ENCODE measurements around the gene MYO1D. TPM values are rescaled to one million over a fixed set of nuclear protein-coding genes. Genes with fewer than 3 reads are reported as not detected.
A peak's percentile ranks its signal among the peaks of the same experiment; 100 is the strongest.

MYO1D gene
- total RNA-seq, 2 experiments from 2014 or later: 8.7 to 8.8 TPM

DNA sequence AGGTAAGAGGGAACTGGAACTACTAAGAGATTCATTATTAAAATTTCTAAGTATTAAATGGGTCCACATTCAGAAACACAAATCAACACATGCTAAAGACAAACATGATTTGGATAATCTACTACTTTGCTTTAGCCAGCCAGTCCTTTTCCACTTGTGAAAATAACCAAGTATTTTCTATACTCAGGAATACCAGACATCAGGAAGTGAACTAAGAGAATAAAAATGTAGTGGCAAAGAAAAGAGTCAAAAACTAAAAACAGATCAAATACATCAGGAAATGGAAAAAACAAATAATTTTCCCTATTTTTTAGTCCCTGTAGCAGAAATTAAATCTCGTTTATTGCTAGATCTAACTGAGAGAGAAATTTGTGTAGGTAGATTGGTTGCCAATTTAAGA is 78.0 kb downstream of the MYO1D start:
- no peak overlapping the region for H3K4me3 Mint-ChIP-seq
- POLR2A ChIA-PET: no interaction called here
- H3K4me1 Mint-ChIP-seq: no peaks in the 10 kb centered on the region
- no peak for DNase-seq
- no peaks in the 10 kb centered on the region for H3K36me3 Mint-ChIP-seq (ENCODE audit: low read depth)
- no peak for ATAC-seq
- CTCF ChIA-PET: interaction anchor here (0.6 to 2.4 kb wide), 5 partner anchors 16 to 107 kb away, joined by 3 to 7 read pairs (median 3); no protein-coding TSS in a partner anchor
- H3K27ac Mint-ChIP-seq: no peak overlapping the region
- H3K27me3 Mint-ChIP-seq: no peaks in the 10 kb centered on the region
- H3K9me3 Mint-ChIP-seq (ENCODE audit: low read depth): no peaks in the 10 kb centered on the region
- intact Hi-C loops (cut with DNase I, micrococcal nuclease): no loop called here

DNA sequence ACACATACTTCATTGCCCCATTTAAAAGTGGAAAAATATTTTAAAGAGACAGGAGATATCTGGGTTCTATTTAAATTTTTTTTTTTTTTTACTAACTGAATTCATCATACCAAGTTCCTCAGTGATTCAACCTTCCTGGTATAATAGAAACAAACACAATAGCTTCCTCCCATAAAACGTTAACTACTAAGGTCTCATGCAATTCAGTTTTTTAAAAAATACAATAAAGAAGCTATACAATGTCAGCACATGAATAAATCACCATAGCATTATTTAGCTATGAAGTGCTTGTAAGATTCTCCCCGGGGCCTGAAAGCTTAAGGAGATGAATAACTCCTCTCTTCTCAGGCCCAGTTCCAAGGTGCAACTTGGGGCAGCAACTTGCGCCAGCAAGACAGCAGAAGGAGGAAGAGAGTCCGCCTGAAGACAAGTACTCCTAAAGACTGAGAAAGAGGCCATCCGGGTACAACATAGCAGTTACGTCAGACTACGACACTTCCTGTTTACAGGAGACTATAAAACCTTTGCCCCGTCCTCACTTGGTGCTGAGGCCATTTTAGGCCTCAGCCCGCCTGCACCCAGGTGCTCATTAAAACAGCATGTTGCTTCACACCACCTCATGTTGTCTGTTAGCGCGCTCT is 81.5 kb downstream of the MYO1D start:
- H3K4me3 Mint-ChIP-seq: no peak overlapping the region
- H3K36me3 Mint-ChIP-seq (ENCODE audit: low read depth): no peaks in the 10 kb centered on the region
- ATAC-seq (no peak), DNase-seq (no peak)
- no peaks in the 10 kb centered on the region for H3K4me1 Mint-ChIP-seq
- CTCF ChIA-PET: interaction anchor here (0.7 to 2.5 kb wide), 5 partner anchors 10 to 141 kb away, joined by 3 to 8 read pairs (median 3); partner anchors contain the start of gene MYO1D
- H3K27ac Mint-ChIP-seq: no peak overlapping the region
- H3K27me3 Mint-ChIP-seq: no peaks in the 10 kb centered on the region
- POLR2A ChIA-PET: no interaction called here
- no peaks in the 10 kb centered on the region for H3K9me3 Mint-ChIP-seq (ENCODE audit: low read depth)
- intact Hi-C loops (cut with DNase I, micrococcal nuclease): no loop called here

DNA sequence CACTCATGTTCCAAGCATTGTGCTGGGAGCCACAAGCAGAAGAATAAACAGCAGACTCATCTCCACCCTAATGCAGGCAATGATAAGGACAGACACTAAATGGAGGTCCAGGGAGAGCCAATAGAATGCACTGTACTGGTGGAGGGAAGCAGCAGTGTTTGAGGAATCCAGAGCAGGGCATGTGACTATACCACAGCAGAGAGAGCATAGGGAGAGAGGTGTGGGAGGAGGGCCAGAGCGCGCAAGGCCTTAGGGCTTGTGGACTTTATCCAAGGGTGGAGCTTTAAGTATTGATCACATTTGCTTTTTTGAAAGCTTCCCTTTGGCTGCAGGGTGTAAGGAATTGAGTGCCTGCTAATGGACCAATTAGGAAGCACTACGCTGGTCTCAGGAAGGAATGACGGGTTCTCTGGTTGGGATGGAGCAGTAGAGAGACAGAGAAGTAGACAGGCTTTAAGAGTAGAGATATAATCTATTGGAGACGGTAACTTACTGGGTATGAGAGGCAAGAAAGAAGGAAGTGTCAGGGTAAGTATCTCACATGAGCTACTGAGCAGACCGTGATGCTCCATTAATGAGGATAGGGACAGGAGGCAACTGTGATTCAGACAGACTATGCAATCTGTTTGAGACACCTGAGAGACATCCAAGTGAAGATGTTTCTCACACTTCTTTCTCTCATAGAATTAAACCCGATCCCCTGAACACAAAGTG is 82.2 kb downstream of the MYO1D start:
- Mint-ChIP-seq H3K9me3 (ENCODE audit: low read depth) (no peaks in the 10 kb centered on the region), H3K36me3 (ENCODE audit: low read depth) (no peaks in the 10 kb centered on the region), H3K27me3 (no peaks in the 10 kb centered on the region), H3K4me3 (no peak overlapping the region), H3K4me1 (no peaks in the 10 kb centered on the region), H3K27ac (no peak overlapping the region)
- intact Hi-C loops (cut with DNase I, micrococcal nuclease): no loop called here
- ATAC-seq: no peak
- DNase-seq: no peak
- CTCF ChIA-PET: interaction anchor here (1.2 to 2.5 kb wide), 3 partner anchors 11 to 82 kb away, joined by 3 to 8 read pairs (median 3); partner anchors contain the start of gene MYO1D
- POLR2A ChIA-PET: no interaction called here

DNA sequence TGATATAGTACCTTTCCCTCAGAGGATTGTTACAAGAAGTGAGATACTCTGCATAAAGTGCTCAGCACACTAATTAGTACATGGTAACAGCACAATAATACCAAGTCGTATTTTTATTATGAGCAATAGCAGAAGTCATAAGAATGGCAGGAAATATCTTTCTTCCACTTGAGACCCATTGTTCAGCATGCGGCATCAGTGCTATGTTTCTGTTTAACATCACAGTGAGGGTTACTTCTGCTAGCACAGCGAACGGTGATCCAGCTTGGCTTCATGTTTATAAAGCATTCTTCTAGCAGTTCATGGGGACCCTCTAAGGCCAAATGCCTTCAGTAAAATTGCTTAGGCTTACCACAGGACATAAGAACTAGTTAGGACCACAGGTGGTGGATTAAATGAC is 83.1 kb downstream of the MYO1D start:
- no peak for ATAC-seq
- Mint-ChIP-seq H3K4me3 (no peak overlapping the region), H3K27me3 (no peaks in the 10 kb centered on the region), H3K36me3 (ENCODE audit: low read depth) (no peaks in the 10 kb centered on the region), H3K9me3 (ENCODE audit: low read depth) (no peaks in the 10 kb centered on the region), H3K27ac (no peak overlapping the region), H3K4me1 (no peaks in the 10 kb centered on the region)
- CTCF ChIA-PET: interaction anchor here (1.2 to 2.7 kb wide), 2 partner anchors 11 to 83 kb away, joined by 3 to 16 read pairs; no protein-coding TSS in a partner anchor
- intact Hi-C loops (cut with DNase I, micrococcal nuclease): no loop called here
- POLR2A ChIA-PET: no interaction called here
- DNase-seq: no peak

DNA sequence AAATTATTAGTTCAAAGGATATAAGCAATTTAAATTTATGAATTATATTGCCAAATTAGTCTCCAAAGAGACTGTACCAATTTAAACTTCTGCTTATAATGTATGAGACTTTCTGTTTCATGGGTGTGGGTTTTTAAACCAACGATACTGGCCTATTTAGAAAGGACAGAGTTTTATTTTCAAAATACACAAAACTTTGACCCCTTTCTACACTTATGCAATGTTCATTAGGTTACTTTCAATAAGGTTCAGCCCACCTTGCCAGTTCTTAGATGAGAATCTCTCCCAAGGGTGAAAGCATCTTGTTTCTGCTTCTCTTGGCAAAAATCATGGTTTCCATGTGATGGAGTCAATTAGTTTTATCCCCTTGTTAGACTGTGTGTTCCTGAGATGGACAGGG is 84.7 kb downstream of the MYO1D start:
- ATAC-seq (no peak), DNase-seq (no peak)
- intact Hi-C loops (cut with DNase I, micrococcal nuclease): no loop called here
- Mint-ChIP-seq H3K36me3 (ENCODE audit: low read depth) (no peaks in the 10 kb centered on the region), H3K27ac (no peak overlapping the region), H3K4me3 (no peak overlapping the region), H3K4me1 (no peaks in the 10 kb centered on the region), H3K9me3 (ENCODE audit: low read depth) (no peaks in the 10 kb centered on the region), H3K27me3 (no peaks in the 10 kb centered on the region)
- POLR2A ChIA-PET: no interaction called here
- CTCF ChIA-PET: interaction anchor here (0.6 to 2.7 kb wide), 3 partner anchors 9 to 146 kb away, joined by 3 to 16 read pairs (median 3); no protein-coding TSS in a partner anchor

DNA sequence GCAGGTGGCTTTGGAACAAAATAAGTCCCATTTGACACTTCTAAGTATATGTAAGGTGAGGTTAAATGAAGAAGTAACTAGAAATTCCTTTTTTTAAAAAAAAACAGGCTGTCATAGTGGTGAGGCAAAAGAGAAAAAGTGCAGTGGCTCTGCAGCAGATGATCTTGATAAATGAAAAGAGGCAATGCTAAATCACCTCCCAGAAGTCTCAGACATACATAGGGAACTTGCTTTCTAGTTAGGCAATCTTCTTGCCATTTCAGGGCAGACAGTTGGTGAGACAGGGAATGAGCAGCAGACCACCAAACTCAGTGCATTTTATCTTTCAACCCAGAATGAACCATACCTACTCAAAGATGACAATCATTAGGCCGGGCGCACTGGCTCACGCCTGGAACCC is 90.8 kb downstream of the MYO1D start:
- Mint-ChIP-seq H3K36me3 (ENCODE audit: low read depth) (no peaks in the 10 kb centered on the region), H3K27ac (no peak overlapping the region), H3K4me1 (no peaks in the 10 kb centered on the region), H3K9me3 (ENCODE audit: low read depth) (no peaks in the 10 kb centered on the region), H3K4me3 (no peak overlapping the region), H3K27me3 (no peaks in the 10 kb centered on the region)
- intact Hi-C loops (cut with DNase I, micrococcal nuclease): no loop called here
- ATAC-seq (no peak), DNase-seq (no peak)
- POLR2A ChIA-PET: no interaction called here
- CTCF ChIA-PET: interaction anchor here (0.7 to 2.0 kb wide), 2 partner anchors 63 to 90 kb away, joined by 3 to 12 read pairs; partner anchors contain the start of gene MYO1D

DNA sequence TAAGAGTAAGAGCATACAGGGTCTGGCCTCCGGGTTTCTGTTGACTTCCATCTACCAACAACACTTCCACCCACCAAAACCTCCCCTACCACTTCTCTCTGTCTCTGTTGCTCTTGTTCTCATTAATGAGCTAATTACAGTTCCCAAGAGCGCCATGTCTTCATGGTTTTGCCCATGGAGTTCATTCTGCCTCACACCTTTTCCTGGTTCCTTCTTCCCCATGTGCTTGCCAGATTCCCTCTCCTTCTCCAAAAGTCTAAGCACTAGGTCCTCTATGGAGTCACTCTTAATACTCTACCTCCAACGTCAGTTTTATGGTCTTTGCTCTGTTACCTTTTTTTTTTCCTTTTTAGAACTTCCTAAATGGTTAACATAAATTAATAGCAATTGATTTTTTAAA is 92.8 kb downstream of the MYO1D start:
- Mint-ChIP-seq H3K27ac (no peak overlapping the region), H3K27me3 (no peaks in the 10 kb centered on the region), H3K36me3 (ENCODE audit: low read depth) (no peaks in the 10 kb centered on the region), H3K4me3 (no peak overlapping the region), H3K9me3 (ENCODE audit: low read depth) (no peaks in the 10 kb centered on the region), H3K4me1 (no peaks in the 10 kb centered on the region)
- intact Hi-C loops (cut with DNase I, micrococcal nuclease): no loop called here
- ChIA-PET CTCF (interaction anchor here (0.6 to 4.8 kb wide), 18 partner anchors 9 to 967 kb away, joined by 3 to 44 read pairs (median 6); partner anchors contain the start of gene MYO1D), POLR2A (no interaction called here)
- DNase-seq: no peak
- no peak for ATAC-seq

DNA sequence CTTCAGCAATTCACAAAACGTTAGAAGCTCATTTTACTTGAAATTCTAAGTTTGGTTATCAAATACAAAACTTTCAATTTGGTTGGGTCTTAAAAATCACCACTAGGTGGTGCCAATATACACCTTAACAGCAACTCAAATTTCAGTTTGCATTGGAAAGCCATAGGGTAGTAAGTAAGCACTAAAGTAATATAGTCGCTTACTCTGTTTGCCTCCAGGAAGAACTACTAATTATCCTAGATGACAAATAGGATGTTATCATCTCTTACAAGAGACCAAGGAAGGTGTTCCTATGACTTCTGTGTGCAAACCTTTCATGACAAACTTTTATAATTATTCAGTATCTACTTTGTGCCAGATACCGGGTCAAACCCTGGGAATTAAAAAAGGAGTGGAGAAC is 93.3 kb downstream of the MYO1D start:
- ChIA-PET CTCF (interaction anchor here (0.6 to 4.8 kb wide), 39 partner anchors 9 to 967 kb away, joined by 3 to 44 read pairs (median 4); partner anchors contain the start of genes MYO1D and TMEM98), POLR2A (no interaction called here)

DNA sequence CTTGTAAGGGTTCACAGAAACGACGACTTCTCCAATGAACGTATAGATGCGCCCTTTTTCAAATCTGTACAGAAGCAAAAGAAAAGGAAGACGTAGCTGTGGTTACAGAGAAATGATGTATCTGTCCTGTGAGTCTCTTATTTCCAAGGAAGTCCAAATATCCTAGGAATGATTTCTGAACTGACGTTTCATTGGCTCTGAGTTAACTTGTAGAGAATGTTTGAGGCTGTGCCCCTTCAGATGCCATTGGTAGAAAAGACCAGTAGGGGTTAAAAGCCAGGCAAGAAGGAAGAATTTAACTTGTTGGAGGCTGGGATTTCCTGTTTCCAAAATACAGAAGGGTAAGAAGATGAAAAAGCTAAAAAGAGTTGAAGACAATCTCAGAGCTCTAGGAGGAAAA is 96.2 kb downstream of the MYO1D start:
- intact Hi-C loops (cut with DNase I, micrococcal nuclease): no loop called here
- DNase-seq (no peak), ATAC-seq (no peak)
- Mint-ChIP-seq H3K4me1 (no peaks in the 10 kb centered on the region), H3K27ac (no peak overlapping the region), H3K9me3 (ENCODE audit: low read depth) (no peaks in the 10 kb centered on the region), H3K27me3 (no peaks in the 10 kb centered on the region), H3K36me3 (ENCODE audit: low read depth) (peaks cover 1% of the 10 kb centered on the region), H3K4me3 (no peak overlapping the region)
- ChIA-PET CTCF (interaction anchor here (0.6 to 4.8 kb wide), 5 partner anchors 10 to 161 kb away, joined by 3 to 44 read pairs (median 25); no protein-coding TSS in a partner anchor), POLR2A (no interaction called here)

More for the DNA sequence above, 93.3 kb downstream of the MYO1D start:
- intact Hi-C loops (cut with DNase I, micrococcal nuclease): loop anchor here (1.0 to 2.0 kb wide), 4 partner anchors 94 to 215 kb away; partner anchors contain the start of gene MYO1D (in 2 of the 2)
- Mint-ChIP-seq H3K27me3 (no peaks in the 10 kb centered on the region), H3K4me1 (no peaks in the 10 kb centered on the region), H3K9me3 (ENCODE audit: low read depth) (no peaks in the 10 kb centered on the region), H3K36me3 (ENCODE audit: low read depth) (no peaks in the 10 kb centered on the region), H3K27ac (no peak overlapping the region), H3K4me3 (no peak overlapping the region)
- peak; percentile 51 for ATAC-seq
- no peak for DNase-seq

DNA sequence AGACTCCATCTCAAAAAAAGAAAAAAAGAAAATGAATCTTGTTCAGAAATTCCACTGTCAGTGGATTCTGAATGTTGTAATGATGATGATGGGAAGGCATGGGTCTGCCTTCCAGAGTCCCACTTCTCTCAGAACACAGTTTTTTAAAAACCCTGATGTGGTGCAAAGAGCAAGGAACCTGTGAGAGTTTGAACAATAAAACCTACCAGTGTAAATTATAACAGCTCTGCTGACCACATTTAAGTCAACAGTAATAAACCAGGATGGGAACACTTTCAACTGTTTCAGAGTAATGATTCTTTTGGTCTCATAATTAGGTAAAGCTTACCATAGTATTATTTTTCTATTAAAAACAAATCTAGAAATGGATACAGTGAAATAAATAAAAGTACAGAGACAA is 99.0 kb downstream of the MYO1D start:
- Mint-ChIP-seq H3K9me3 (ENCODE audit: low read depth) (no peaks in the 10 kb centered on the region), H3K36me3 (ENCODE audit: low read depth) (peaks cover 3% of the 10 kb centered on the region), H3K4me3 (no peak overlapping the region), H3K27me3 (no peaks in the 10 kb centered on the region), H3K4me1 (no peaks in the 10 kb centered on the region), H3K27ac (no peak overlapping the region)
- DNase-seq (no peak), ATAC-seq (no peak)
- intact Hi-C loops (cut with DNase I, micrococcal nuclease): loop anchor here in 1 of 2 experiments (5.0 kb wide), 1 partner anchor 119 kb away; a partner anchor contains a TSS
- CTCF ChIA-PET: interaction anchor here (0.7 to 1.8 kb wide), 6 partner anchors 8 to 159 kb away, joined by 3 to 6 read pairs (median 4); partner anchors contain the start of gene MYO1D
- POLR2A ChIA-PET: no interaction called here

DNA sequence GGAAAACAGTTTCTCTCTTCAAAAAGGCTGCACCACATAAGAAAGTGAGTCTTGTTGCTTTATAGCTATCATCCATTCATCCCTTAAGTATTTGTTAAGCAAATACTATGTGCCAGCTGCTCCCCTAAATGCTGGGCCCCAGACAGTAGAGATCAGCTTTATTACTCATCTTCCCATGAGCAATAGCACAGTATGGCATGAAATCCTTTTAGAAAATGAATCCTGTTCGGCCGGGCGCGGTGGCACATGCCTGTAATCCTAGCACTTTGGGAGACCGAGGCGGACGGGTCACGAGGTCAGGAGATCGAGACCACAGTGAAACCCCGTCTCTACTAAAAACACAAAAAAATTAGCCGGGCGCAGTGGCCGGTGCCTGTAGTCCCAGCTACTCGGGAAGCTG is 99.5 kb downstream of the MYO1D start:
- POLR2A ChIA-PET: no interaction called here

More for the DNA sequence above, 99.5 kb downstream of the MYO1D start:
- Mint-ChIP-seq H3K27ac (no peak overlapping the region), H3K4me3 (no peak overlapping the region), H3K4me1 (no peaks in the 10 kb centered on the region), H3K9me3 (ENCODE audit: low read depth) (no peaks in the 10 kb centered on the region), H3K36me3 (ENCODE audit: low read depth) (peaks cover 3% of the 10 kb centered on the region), H3K27me3 (no peaks in the 10 kb centered on the region)
- ATAC-seq: no peak
- no peak for DNase-seq
- CTCF ChIA-PET: interaction anchor here (1.0 to 1.5 kb wide), 6 partner anchors 23 to 159 kb away, joined by 3 to 6 read pairs (median 3); no protein-coding TSS in a partner anchor
- intact Hi-C loops (cut with DNase I, micrococcal nuclease): loop anchor here in 1 of 2 experiments (5.0 kb wide), 1 partner anchor 120 kb away; a partner anchor contains a TSS
